NOMO-1 (cell line): ENCODE measurements around the gene DNAJC6.
"Not testable (repeated sequence)": the region's sequence is repeated elsewhere in the genome, so short reads cannot be mapped to it uniquely, and the experiment has no call there.

Experiments
- DNase-seq, 2 experiments: peaks; one replicate each; lab custom pipeline; 2025; ENCODE audit not compliant: unreplicated experiment in 2 of 2; lab: John Stamatoyannopoulos, UW

The DNAJC6 gene

DNA sequence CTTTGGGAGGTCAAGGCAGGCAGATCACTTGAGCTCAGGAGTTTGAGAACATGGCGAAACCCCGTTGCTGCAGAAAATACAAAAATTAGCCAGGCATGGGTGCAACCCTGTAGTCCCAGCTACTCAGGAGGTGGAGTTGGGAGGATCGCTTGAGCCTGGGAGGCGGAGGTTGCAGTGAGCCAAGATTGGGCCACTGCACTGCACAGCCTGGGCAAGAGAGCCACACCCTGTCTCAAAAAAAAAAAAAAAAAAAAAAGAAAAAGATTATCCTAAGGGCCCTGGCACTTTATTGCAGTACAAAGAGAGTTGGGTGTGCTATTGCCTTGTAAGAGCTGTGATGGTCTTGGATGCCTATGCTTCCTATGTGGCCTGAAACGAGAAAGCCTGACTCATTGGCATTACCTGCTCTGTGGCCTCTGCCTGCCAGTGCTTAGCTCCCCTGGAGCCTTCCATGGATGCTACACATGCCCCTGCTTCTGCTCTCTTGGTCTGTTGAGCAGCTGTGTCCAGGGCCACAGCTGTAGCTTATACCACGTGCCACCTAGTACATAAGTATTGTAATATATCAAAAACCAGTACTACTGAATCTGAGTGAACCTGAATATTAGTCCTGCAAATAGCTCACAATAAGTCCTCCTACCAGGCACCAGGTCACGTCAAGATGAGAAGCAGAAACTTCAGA lies 45.8 kb downstream of the DNAJC6 start:
- no peak for DNase-seq

DNA sequence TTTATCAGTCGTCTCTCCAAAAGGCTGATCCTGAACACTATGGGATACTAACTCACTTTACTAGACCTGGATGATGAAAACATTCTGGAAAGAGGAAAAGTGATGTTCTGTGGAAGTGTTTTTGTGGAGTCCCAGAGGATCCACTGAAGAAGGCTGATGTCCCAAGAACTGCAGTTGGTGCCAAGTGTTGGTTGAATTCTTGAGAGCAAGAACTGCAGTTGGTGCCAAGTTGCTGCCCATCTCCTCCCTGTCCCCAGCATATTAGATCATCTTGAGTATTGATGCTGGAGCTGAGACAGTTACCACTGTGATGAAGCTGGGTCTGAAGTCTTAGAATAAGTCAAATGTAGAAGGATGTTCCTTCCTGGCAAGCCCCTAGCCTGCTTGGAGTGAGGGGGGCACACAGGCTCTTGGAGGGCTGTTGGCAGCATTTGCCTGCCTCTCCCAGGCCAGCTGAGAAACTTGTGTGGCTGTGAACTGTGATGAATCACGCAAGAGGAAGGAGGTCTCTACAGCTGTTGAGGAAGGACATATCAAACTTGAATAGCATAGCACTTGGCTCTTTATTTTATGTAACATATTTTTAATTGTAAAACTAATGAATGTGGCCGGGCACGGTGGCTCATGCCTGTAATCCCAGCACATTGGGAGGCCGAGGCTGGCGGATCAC lies 48.1 kb downstream of the DNAJC6 start:
- no peak for DNase-seq

DNA sequence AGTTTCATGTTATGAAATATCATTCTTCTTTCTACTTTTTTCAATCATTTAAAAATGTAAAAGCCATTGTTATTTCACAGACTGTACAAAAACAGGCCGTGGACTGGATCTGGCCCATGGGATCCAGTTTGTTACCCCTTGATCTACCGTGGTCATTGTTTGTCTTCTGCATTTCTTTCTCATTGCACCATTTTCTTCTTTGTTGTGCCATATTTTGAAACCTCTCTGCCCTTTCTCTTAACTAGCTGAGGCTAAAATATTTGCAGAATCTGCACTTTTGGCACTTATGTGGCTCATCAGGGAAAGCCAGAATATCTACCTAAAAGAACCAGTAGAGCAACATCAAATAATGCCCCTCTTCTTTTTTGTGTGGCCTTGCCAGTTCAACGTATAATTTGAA lies 50.5 kb downstream of the DNAJC6 start:
- no peak for DNase-seq

DNA sequence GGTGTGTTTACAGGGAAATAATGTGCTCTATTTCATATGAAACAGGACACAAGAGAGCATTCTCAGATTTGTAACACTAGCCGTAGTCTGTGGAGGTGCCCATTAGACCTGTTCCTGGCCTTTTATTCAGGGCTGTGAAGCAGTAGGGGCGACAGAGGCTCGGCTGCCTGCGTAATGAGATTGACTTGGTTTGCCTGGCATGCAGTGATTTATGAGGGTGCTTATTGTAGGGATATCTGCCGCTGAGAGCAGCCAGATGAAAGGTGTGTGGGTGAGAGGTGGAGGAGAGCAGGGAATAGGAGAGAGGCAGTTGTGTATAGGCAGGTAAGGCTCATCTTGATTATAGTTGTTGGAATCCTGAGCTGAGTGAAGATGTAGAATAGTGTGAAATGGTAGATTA lies 51.3 kb downstream of the DNAJC6 start:
- no peak for DNase-seq

DNA sequence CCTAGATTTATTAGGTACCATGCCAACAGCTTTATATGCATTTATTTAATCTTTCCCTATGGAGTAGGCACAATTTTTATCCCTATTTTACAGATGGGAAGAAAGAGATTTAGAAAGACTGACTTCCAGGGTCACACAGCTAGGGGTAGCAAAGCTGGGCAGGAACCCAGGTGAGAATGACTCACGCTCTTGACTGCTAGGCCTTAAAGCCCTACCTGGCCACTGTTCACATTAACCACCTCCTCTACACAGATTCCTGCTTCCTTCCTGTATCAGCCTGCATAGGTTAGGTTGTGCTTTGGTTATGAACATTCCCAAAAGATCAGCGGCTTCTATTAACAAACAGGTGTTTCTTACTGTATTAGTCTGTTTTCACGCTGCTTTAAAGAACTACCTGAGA lies 53.2 kb downstream of the DNAJC6 start:
- DNase-seq = no peak

DNA sequence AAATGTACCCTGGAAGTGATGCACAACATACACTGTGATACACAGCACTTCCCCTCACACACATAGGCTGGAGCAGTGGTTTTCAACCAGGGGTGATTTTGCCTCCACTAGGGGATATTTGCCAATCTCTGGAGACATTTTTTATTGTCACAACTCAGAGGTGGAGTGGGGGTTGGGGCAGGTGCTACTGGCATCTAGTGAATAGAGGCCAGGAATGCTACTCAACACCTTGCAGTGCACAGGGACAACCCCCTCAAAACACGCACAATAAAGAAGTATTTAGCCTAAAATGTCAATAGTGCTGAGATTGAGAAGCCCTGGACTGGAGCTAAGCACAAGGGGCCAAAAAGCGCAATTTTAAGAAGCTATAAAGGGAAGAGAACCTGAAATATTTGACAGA lies 54.1 kb downstream of the DNAJC6 start:
- DNase-seq = no peak

DNA sequence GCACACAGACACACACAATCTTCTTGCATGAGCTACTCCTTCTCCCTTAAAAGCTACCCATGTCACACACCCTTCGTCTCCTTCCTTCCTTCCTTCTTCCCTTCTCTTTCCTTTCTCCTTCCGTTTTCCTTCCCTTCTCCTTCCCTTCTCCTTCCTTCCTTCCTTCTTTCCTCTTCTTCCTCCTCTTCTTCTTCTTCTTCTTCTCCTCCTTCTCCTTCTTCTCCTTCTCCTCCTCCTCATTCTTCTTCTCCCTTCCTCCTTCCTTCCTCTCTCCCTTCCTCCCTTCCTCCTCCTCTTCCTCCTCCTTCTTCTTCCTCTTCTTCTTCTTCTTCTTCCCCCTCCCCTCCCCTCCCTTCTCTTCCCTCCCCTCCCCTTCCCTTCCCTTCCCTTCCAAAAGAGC lies 59.1 kb downstream of the DNAJC6 start:
- DNase-seq = no peak

DNA sequence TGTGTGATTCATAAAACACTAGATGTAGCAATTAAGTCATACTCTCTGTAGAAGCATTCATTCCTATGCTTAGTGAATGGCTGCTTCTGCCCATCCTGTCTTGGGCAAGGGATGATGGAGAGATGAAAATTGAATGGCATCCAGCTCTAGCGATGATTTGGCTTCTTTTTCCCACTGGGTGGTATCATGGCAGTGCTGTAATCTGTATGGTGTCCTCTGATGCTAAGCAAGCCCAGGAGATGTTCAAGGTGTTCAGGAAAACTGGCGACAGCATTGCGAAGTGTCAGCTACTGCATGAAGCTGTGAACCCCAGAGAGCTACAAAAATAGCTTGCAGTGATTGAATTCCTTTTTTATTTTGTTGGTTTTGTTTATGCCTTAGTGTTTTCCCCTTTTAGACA lies 62.2 kb downstream of the DNAJC6 start:
- DNase-seq = no peak

DNA sequence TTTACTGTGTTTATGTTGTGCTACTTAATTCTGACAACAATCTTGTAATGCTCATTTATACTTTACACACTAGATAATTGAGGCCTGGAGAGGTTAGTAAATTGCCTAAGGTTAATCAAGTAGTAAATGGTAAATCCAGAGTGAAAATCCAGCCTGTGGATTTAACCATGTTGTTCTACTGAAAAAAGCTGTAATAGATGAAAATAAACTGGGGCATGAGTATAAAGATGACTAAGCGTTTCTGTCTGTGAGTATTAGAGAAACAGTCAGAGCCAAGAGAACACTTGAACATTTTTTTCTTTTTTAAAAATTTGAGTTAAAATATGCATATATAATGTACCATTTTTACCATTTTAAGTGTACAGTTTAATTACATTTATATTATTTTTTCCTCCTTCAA lies 63.2 kb downstream of the DNAJC6 start:
- no peak for DNase-seq

DNA sequence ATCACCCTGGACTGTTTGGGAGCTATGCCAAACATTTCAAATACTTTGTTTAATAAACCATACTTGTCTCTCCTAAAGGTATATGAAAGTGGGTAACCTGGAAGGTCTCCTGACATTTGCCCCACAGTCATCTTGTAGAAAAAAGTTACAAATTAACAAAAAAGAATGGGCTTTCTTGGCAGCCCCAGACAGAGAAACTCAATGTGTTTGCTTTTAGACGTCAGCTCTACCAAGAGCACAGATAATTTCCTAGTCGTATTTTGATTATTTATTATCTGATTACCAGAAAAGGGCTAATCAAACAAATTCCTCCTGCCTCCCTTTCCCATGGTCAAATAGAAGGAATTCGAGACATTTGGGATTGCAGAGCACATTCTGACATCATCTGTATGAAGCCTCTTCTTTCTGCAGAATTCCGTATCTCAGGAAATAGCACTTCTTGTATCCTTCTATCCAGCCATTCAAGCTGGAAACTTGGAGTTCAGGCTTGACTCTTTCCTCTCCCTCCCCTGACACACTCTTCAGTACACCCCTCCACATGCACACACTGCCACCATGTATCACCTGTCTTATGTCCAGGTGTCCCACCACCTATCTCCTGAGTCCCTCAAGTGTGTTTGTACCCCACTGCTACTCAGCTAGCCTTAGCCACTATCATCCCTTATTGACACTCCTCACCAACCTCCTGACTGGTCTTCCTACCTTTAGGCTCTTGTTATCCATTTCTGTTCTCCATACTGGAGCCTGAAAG lies 68.3 kb downstream of the DNAJC6 start:
- DNase-seq = no peak

DNA sequence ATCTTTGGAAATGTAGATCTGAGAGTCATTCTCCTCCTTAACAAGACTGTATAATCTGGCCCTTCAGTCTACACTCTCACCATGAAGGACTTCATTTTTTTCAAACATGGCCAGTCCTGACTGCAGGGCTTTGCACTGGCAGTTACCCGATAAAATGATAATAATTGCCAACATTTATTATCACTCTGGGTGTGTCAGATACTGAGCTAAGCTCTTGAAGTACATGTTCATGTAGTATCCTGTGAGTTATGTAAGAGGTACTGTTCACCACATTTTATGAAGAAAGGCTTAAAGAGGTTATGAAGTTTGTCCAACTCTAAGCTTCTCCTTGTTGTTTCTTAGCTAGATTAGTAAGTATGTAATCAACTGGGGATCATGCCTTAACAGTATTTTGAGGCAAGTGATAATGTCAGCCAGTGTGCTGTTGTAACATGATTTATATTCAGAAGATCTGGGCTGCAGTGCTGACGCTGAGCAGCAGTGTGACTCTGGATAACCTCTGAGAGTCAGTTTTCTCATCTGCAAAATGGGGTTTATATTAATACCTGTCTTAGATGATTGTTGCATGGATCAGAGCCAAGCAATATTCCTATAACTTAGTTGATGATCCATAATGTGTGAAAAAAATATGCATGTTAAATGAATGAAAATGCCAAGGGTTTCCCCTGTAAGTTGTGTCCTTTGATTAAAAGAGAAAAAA lies 69.1 kb downstream of the DNAJC6 start:
- no peak for DNase-seq

DNA sequence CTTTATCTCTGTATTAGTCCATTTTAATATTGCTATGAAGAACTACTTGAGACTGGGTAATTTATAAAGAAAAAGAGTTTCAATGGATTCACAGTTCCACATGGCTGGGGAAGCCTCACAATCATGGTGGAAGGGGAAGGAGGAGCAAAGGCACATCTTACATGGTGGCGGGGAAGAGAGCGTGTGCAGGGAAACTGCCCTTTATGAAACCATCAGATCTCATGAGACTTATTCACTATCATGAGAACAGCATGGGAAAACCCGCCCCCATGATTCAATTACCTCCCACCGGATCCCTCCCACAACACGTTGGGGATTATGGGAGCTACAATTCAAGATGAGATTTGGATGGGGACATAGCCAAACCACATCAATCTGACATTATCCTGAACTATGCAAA lies 75.1 kb downstream of the DNAJC6 start:
- not testable (repeated sequence) for DNase-seq

DNA sequence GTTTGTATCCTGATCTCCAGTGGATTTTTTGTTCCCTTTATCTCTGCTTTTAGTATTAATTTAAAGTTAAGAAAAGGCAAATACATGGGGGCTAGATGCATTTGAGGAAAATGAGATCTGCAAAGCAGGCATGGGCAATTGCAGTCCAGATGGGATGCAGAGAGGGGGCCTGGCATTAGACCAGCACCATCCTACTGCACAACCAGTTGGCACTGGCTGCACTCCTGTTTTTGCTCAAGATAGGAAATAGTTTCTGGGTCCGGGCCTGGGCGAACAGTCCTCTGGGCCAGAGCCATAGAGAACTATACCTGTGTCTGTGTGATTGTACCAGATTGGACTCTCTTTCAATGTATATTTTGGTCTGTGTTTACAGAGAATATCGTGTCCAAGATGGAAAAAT lies 77.1 kb downstream of the DNAJC6 start:
- no peak for DNase-seq

DNA sequence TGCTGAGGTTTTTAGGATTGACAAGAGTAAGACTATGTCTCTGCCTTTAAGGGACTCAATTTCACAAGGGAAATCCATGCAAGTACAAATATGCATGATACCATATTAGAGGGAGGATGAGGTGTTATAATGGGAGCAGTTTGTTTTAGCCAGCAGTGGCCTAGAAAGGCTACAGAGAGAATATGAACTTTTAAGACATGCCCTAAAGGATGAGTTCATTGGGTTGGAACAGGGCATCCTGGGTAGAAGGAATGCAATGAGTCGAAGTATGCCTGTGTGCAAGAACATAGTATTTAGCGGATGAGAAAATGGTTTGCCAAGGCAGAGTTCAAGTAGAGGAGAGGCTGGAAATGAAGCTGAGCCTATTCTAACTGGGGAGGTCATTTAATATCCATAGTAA lies 78.5 kb downstream of the DNAJC6 start:
- DNase-seq = no peak

DNA sequence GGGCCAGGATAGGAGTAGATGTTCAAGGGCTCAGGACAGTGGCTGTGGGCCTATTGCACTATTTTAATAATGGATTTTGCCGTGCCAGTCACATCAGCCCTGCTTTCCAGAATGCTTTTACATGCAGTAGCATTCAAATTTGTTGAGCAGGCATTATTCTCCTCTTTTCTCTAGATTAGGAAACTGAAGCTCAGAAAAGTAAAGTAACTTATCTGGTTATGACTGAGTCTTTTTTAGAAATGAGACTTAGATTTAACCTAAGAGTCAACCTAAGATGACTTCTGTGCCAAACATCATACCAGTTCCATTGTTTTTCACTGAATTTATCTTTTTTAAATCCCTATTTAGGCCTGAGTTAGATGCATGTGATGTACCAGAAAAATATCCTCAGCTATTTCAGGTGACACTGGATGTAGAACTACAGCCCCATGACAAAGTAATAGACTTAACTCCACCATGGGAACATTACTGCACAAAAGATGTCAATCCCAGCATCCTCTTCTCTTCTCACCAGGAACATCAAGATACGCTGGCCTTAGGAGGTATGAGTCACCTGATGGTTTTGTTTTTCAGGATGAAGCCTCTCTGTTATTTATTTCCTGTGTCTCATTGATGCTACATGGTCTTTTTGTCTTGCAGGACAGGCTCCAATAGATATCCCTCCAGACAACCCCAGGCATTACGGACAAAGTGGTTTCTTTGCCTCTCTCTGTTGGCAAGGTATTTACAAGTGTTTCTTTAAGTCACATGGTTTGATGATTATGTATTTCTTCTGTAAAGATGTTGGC lies 79.8 kb downstream of the DNAJC6 start:
- no peak for DNase-seq

DNA sequence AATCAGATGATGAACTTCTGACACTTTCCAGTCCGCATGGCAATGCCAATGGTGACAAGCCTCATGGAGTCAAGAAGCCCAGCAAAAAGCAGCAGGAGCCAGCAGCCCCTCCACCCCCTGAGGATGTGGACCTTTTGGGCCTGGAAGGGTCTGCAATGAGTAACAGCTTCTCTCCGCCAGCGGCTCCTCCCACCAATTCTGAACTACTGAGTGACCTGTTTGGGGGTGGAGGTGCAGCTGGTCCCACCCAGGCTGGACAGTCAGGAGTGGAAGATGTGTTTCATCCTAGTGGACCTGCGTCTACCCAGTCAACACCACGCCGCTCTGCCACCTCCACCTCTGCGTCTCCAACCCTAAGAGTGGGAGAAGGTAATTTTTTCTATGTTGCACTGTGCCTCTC lies 83.2 kb downstream of the DNAJC6 start:
- DNase-seq = no peak

DNA sequence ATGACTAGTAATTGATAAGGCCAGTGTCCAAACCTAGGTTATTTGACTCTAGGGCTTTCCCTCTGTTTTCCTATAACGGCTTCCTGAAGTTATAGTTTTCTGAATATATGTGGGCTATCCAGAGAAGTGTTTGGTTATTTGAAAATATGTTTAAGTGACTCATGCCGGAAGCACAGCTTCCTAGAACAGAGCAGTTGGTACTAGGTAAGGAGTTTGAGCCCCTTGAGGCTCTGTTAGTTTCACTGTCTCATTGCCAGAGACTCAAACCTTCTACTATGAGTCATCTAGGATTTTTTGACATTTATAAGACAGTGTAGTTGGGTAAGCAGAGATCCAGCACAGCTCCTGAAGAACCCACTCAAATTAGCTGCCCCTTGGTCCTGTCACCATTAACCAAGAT lies 84.0 kb downstream of the DNAJC6 start:
- no peak for DNase-seq

DNA sequence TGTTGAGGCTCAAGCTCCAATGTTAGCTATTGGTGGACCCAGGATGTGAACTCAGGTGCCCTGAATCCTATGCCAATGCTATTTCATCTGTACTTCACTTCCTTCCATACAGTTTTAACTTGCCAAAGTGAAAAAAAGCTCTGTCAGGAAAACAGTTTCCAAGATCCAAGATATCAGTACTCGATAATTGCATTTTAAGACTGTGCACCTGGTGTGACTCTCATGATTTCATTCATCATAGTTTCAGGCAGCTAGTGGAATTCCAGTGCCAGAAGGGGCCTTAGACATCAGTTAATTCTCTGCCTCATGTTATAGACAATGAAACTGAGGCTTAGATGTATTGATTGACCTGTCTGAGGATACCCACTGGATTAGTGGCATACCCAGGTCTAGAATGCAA lies 84.6 kb downstream of the DNAJC6 start:
- no peak for DNase-seq

DNA sequence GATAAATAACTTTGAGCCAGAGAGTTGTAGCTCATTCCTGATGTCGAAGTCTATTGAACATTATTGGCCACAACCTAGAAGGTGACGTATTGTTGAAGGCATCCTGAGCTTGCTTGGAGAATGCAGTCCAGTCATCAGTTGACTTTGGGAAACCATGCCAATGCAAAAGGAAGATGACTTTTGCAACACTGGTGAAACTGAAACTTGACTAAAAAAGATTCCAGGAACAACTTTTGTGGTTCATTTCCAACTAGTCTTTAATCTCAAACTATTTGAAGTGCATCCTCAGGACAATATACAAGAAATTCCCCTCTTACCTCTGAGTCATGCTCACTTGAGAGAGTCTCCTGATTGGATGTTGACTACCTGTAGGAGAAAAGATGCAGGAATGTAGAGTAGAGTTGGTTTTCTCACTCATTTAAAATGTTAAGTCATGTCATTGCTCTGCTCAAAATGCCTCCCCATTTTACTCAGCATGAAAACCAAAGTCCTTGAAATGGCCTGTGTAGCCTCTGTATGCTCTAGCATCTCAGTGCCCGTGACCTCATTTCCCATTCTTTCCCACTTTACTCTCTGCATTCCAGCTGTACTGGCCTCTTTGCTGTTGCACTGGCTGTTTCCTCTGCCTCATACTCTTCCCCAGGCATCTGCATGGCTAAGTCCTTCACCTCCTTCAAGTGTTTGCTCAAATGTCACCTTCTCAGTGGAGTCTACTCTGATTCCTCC lies 86.7 kb downstream of the DNAJC6 start:
- DNase-seq = peak in 1 of 2 experiments; percentile 28

DNA sequence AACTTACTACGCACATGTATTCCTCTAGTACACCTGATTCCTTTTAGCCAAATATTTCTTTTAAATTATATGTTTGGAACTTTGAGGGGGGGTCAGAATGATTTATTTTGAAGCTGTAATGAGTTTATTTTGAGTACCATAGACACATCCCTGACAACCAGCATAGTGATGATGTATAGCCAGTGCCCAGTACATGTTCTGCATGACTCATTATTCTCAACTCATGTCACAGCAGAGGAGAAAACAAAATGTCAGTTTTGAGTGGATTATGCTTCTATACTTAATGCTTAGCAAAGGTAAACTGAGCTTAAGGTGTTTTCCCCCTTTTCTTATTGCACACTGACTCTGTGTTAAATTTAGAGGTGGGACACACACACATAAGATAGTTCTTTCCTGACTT lies 88.7 kb downstream of the DNAJC6 start:
- DNase-seq = no peak
